K562 (cell line): ENCODE results near the gene USF2.

Experiments used
- CTCF ChIP-seq, 3 experiments: IDR thresholded peaks in 2 of 3; conservative IDR thresholded peaks in 1 of 3; 2 replicates each; pipeline ENCODE4 v1.5.1; 2011 to 2012; ENCODE audit warnings: low read length in 3 of 3, mild to moderate bottlenecking in 3 of 3, control low read depth in 2 of 3, improper control_type of control experiment in 1 of 3, inconsistent platforms in 1 of 3, low read depth in 1 of 3, mixed read lengths in 1 of 3, moderate library complexity in 1 of 3; ENCODE audit not compliant: insufficient read depth in 2 of 3
- MTA3 ChIP-seq: fragments of 450-650 bp; formaldehyde crosslinking; IDR thresholded peaks from 2 replicates; pipeline ENCODE4 v1.6.1; 2017; ENCODE audit warnings: mild to moderate bottlenecking, borderline replicate concordance
- PHF8 ChIP-seq: fragments of 200-600 bp; sonication (generic); IDR thresholded peaks from 2 replicates; pipeline ENCODE4 v1.6.1; 2012; ENCODE audit warnings: mixed run types, mild to moderate bottlenecking, inconsistent platforms, low read length, moderate library complexity, borderline replicate concordance
- POLR2A ChIP-seq: fragments of 450-650 bp; conservative IDR thresholded peaks from 2 replicates; pipeline ENCODE4 v1.6.1; 2016
- RBM25 ChIP-seq: fragments of 200-400 bp; formaldehyde crosslinking; IDR thresholded peaks from 2 replicates; pipeline ENCODE4 v1.6.1; 2018; ENCODE audit warnings: low read length, low read depth, moderate library complexity; ENCODE audit not compliant: severe bottlenecking
- RCOR1 ChIP-seq, 2 experiments: IDR thresholded peaks; 2 replicates each; pipeline ENCODE4 v1.6.1; 2012; ENCODE audit warnings: low read depth in 2 of 2, low read length in 2 of 2, borderline replicate concordance in 1 of 2, improper control_type of control experiment in 1 of 2
- SMARCC2 ChIP-seq: fragments of 450-650 bp; IDR thresholded peaks from 2 replicates; pipeline ENCODE4 v1.6.1; 2017; ENCODE audit warnings: antibody characterized with exemption, moderate library complexity, mild to moderate bottlenecking, low read depth
- SP1 ChIP-seq: sonication (generic); formaldehyde crosslinking; IDR thresholded peaks from 2 replicates; pipeline ENCODE4 v1.8.1; 2022; ENCODE audit warnings: mild to moderate bottlenecking, missing genetic modification reagents
- TOE1 ChIP-seq, 2 experiments: fragments of 450-650 bp in 1 of 2; sonication (generic) in 1 of 2; formaldehyde crosslinking in 1 of 2; IDR thresholded peaks; 2 replicates each; pipeline versions ENCODE4 v1.7.1 to v1.8.0; 2016 to 2022; ENCODE audit warnings: borderline replicate concordance in 2 of 2, mild to moderate bottlenecking in 2 of 2, antibody characterized with exemption in 1 of 2, inconsistent platforms in 1 of 2, low read depth in 1 of 2, missing genetic modification reagents in 1 of 2, moderate library complexity in 1 of 2
- ZFPM2 ChIP-seq: fragments of 250-450 bp; sonication (Bioruptor Pico); IDR thresholded peaks from 2 replicates; pipeline ENCODE4 v1.5.1; 2022; ENCODE audit warnings: mild to moderate bottlenecking
- TF ChIP-seq, protein P1 (sequence below), 2 experiments: fragments of 450-650 bp in 1 of 2; sonication (generic) in 1 of 2; formaldehyde crosslinking in 1 of 2; IDR thresholded peaks in 1 of 2; conservative IDR thresholded peaks in 1 of 2; 2 replicates each; pipeline versions ENCODE4 v1.6.1 to v1.8.1; 2016 to 2023; ENCODE audit warnings: mild to moderate bottlenecking in 2 of 2, moderate library complexity in 2 of 2, inconsistent platforms in 1 of 2, missing genetic modification reagents in 1 of 2
- TF ChIP-seq, protein P2 (sequence below), 2 experiments: fragments of 450-650 bp in 1 of 2; sonication (generic) in 1 of 2; formaldehyde crosslinking; conservative IDR thresholded peaks; 2 replicates each; pipeline versions ENCODE4 v1.4.0 to v1.8.1; 2020 to 2022; ENCODE audit warnings: mild to moderate bottlenecking in 1 of 2, missing genetic modification reagents in 1 of 2

- TF ChIP-seq POLR2A (no peak), RBM25 (no peak), TOE1 (IDR thresholded peaks at IDR 0.05; ENCODE audit: borderline replicate concordance) (no peak), TOE1 (CRISPR knock-in tag; IDR thresholded peaks at IDR 0.05; ENCODE audit: borderline replicate concordance, low read depth) (no peak), RCOR1 (IDR thresholded peaks at IDR 0.05; ENCODE audit: borderline replicate concordance in 1 of 2, low read depth in 2 of 2, low read length in 2 of 2) (no peak), PHF8 (no peak), ZFPM2 (no peak), CTCF (IDR thresholded peaks at IDR 0.05 in 2 of 3, conservative IDR thresholded peaks at IDR 0.05 in 1 of 3; ENCODE audit: insufficient read depth in 2 of 3, low read depth in 1 of 3, low read length in 3 of 3) (no peak), SMARCC2 (no peak), SP1 (CRISPR knock-in tag) (no peak), MTA3 (no peak)
- TF ChIP-seq, protein P1, sequence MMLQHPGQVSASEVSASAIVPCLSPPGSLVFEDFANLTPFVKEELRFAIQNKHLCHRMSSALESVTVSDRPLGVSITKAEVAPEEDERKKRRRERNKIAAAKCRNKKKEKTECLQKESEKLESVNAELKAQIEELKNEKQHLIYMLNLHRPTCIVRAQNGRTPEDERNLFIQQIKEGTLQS (IDR thresholded peaks at IDR 0.05): no peak
- TF ChIP-seq, protein P1 (CRISPR knock-in tag; conservative IDR thresholded peaks at IDR 0.05): no peak
- TF ChIP-seq, protein P2, sequence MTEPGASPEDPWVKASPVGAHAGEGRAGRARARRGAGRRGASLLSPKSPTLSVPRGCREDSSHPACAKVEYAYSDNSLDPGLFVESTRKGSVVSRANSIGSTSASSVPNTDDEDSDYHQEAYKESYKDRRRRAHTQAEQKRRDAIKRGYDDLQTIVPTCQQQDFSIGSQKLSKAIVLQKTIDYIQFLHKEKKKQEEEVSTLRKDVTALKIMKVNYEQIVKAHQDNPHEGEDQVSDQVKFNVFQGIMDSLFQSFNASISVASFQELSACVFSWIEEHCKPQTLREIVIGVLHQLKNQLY (CRISPR knock-in tag; conservative IDR thresholded peaks at IDR 0.05): no peak
Observed at GRCh38 chr19:35321291-35321690, 52.5 kb downstream of the USF2 start.
